ENCODE data around the gene TMEM243.

Gene TMEM243

GRCh38 chr7:87213811-87214210, 5.7 kb downstream of the TMEM243 start (continued):
- TF ChIP-seq RARB (CRISPR knock-in tag; IDR thresholded peaks at IDR 0.05) (no peak), ESRRG (CRISPR knock-in tag; IDR thresholded peaks at IDR 0.05) (no peak), GLIS3 (CRISPR knock-in tag; IDR thresholded peaks at IDR 0.05) (no peak)

- no peak for ATAC-seq
- TF ChIP-seq RARB (CRISPR knock-in tag; IDR thresholded peaks at IDR 0.05) (no peak), ZNF8 (CRISPR knock-in tag; IDR thresholded peaks at IDR 0.05) (no peak), CSRNP3 (CRISPR knock-in tag; IDR thresholded peaks at IDR 0.05) (no peak), GLIS3 (CRISPR knock-in tag; IDR thresholded peaks at IDR 0.05) (no peak), OSR1 (CRISPR knock-in tag; IDR thresholded peaks at IDR 0.05) (no peak), ZFP3 (CRISPR knock-in tag; IDR thresholded peaks at IDR 0.05) (no peak), PATZ1 (CRISPR knock-in tag; IDR thresholded peaks at IDR 0.05; ENCODE audit: borderline replicate concordance) (no peak), ARNTL (CRISPR knock-in tag; IDR thresholded peaks at IDR 0.05; ENCODE audit: borderline replicate concordance, low read depth) (no peak), ZC3H10 (CRISPR knock-in tag; IDR thresholded peaks at IDR 0.05) (no peak)
Measured at GRCh38 chr7:87213252-87213651, 6.3 kb downstream of the TMEM243 start.

GRCh38 chr7:87212498-87212897, 7.0 kb downstream of the TMEM243 start:
- no peak for ATAC-seq
- TF ChIP-seq ZNF70 (CRISPR knock-in tag; IDR thresholded peaks at IDR 0.05) (no peak), ZNF8 (CRISPR knock-in tag; IDR thresholded peaks at IDR 0.05) (no peak), ZC3H10 (CRISPR knock-in tag; IDR thresholded peaks at IDR 0.05) (no peak)

- TF ChIP-seq RARB (CRISPR knock-in tag; IDR thresholded peaks at IDR 0.05): no peak
- no peak for TF ChIP-seq ZNF70 (CRISPR knock-in tag; IDR thresholded peaks at IDR 0.05)
- no peak for TF ChIP-seq ZNF565 (CRISPR knock-in tag; conservative IDR thresholded peaks at IDR 0.05; ENCODE audit: low read depth)
- no peak for TF ChIP-seq CSRNP3 (CRISPR knock-in tag; IDR thresholded peaks at IDR 0.05)
- TF ChIP-seq ZNF8 (CRISPR knock-in tag; IDR thresholded peaks at IDR 0.05): no peak
- TF ChIP-seq TCF4 (CRISPR knock-in tag; IDR thresholded peaks at IDR 0.05; ENCODE audit: borderline replicate concordance): no peak
- no peak for TF ChIP-seq CSDC2 (CRISPR knock-in tag; IDR thresholded peaks at IDR 0.05)
- no peak for TF ChIP-seq ZFP30 (CRISPR knock-in tag; IDR thresholded peaks at IDR 0.05)
- ATAC-seq: no peak
Measured at GRCh38 chr7:87210506-87210905, 9.0 kb downstream of the TMEM243 start.

GRCh38 chr7:87209295-87209924, 10.1 kb downstream of the TMEM243 start:
- ATAC-seq: no peak
- TF ChIP-seq ZNF565 (CRISPR knock-in tag; conservative IDR thresholded peaks at IDR 0.05; ENCODE audit: low read depth) (no peak), GLIS3 (CRISPR knock-in tag; IDR thresholded peaks at IDR 0.05) (no peak), ZNF70 (CRISPR knock-in tag; IDR thresholded peaks at IDR 0.05) (no peak), PATZ1 (CRISPR knock-in tag; IDR thresholded peaks at IDR 0.05; ENCODE audit: borderline replicate concordance) (no peak), CSRNP3 (CRISPR knock-in tag; IDR thresholded peaks at IDR 0.05) (no peak), ESRRG (CRISPR knock-in tag; IDR thresholded peaks at IDR 0.05) (no peak), TOX (CRISPR knock-in tag; IDR thresholded peaks at IDR 0.05; ENCODE audit: borderline replicate concordance) (no peak), CREB5 (CRISPR knock-in tag; IDR thresholded peaks at IDR 0.05; ENCODE audit: low read depth) (no peak), ZFP3 (CRISPR knock-in tag; IDR thresholded peaks at IDR 0.05) (no peak), ZC3H10 (CRISPR knock-in tag; IDR thresholded peaks at IDR 0.05) (no peak), POU6F1 (CRISPR knock-in tag; IDR thresholded peaks at IDR 0.05; ENCODE audit: borderline replicate concordance, low read depth) (no peak), PPARA (CRISPR knock-in tag; IDR thresholded peaks at IDR 0.05; ENCODE audit: borderline replicate concordance) (no peak), ZFP30 (CRISPR knock-in tag; IDR thresholded peaks at IDR 0.05) (no peak)

Data from SK-N-SH treated with all-trans-retinoic acid at 6 μM for 48 hours (cell line).